ENCODE results near the gene NTS. TPM values are rescaled to one million over a fixed set of nuclear protein-coding genes. Genes with fewer than 3 reads are reported as not detected.

NTS gene
- not detected in 3 replicates for total RNA-seq
- long read RNA-seq, result 0 reads

GRCh38 chr12:85874031-85874461 is at the start of gene NTS:
TSS of gene NTS (plus strand) at chr12:85874295. CDS start at chr12:85874404, 109 bp downstream.
- H3K9me3 Mint-ChIP-seq (ENCODE audit: low read depth), result no peaks in the 10 kb centered on the region
- no peak for DNase-seq (ENCODE audit: low spot score)
- no peak for TF ChIP-seq CTCF (IDR thresholded peaks at IDR 0.05)
- H3K36me3 Mint-ChIP-seq (ENCODE audit: low read depth), result no peaks in the 10 kb centered on the region
- no peak within 1 kb of the TSS for H3K4me3 Mint-ChIP-seq (ENCODE audit: unreplicated experiment)
- H3K4me1 Mint-ChIP-seq (ENCODE audit: low read depth), result no peaks in the 10 kb centered on the region
- H3K27me3 Mint-ChIP-seq (ENCODE audit: low read depth), result peaks cover 43% of the 10 kb centered on the region
- no peak within 1 kb of the TSS for H3K27ac Mint-ChIP-seq (ENCODE audit: unreplicated experiment)

GRCh38 chr12:85825746-85826145 is 48.3 kb upstream of the NTS start:
- TF ChIP-seq CTCF (IDR thresholded peaks at IDR 0.05), result no peak
- H3K4me3 Mint-ChIP-seq (ENCODE audit: unreplicated experiment), result no peak overlapping the region
- peaks cover 21% of the 10 kb centered on the region for H3K4me1 Mint-ChIP-seq (ENCODE audit: low read depth)
- H3K36me3 Mint-ChIP-seq (ENCODE audit: low read depth), result peaks cover 1% of the 10 kb centered on the region
- H3K27ac Mint-ChIP-seq (ENCODE audit: unreplicated experiment), result no peak overlapping the region
- H3K9me3 Mint-ChIP-seq (ENCODE audit: low read depth), result peaks cover 6% of the 10 kb centered on the region
- no peaks in the 10 kb centered on the region for H3K27me3 Mint-ChIP-seq (ENCODE audit: low read depth)
- no peak for DNase-seq (ENCODE audit: low spot score)

- Mint-ChIP-seq H3K27me3 (ENCODE audit: low read depth) (no peaks in the 10 kb centered on the region), H3K4me1 (ENCODE audit: low read depth) (peaks cover 10% of the 10 kb centered on the region), H3K4me3 (ENCODE audit: unreplicated experiment) (no peak overlapping the region), H3K27ac (ENCODE audit: unreplicated experiment) (no peak overlapping the region), H3K9me3 (ENCODE audit: low read depth) (peaks cover 3% of the 10 kb centered on the region), H3K36me3 (ENCODE audit: low read depth) (no peaks in the 10 kb centered on the region)
- DNase-seq (ENCODE audit: low spot score), result no peak
- no peak for TF ChIP-seq CTCF (IDR thresholded peaks at IDR 0.05)
These were observed 45.5 kb upstream of the NTS start for GRCh38 chr12:85828576-85828975.

- Mint-ChIP-seq H3K4me3 (ENCODE audit: unreplicated experiment) (no peak overlapping the region), H3K27ac (ENCODE audit: unreplicated experiment) (no peak overlapping the region), H3K36me3 (ENCODE audit: low read depth) (no peaks in the 10 kb centered on the region), H3K27me3 (ENCODE audit: low read depth) (no peaks in the 10 kb centered on the region), H3K9me3 (ENCODE audit: low read depth) (peaks cover 3% of the 10 kb centered on the region), H3K4me1 (ENCODE audit: low read depth) (peaks cover 9% of the 10 kb centered on the region)
- DNase-seq (ENCODE audit: low spot score), result no peak
- TF ChIP-seq CTCF (IDR thresholded peaks at IDR 0.05), result no peak
These were observed 44.7 kb upstream of the NTS start for GRCh38 chr12:85829391-85829790.

- no peak overlapping the region for H3K27ac Mint-ChIP-seq (ENCODE audit: unreplicated experiment)
- H3K27me3 Mint-ChIP-seq (ENCODE audit: low read depth), result no peaks in the 10 kb centered on the region
- peaks cover 23% of the 10 kb centered on the region for H3K4me1 Mint-ChIP-seq (ENCODE audit: low read depth)
- DNase-seq (ENCODE audit: low spot score), result no peak
- no peak overlapping the region for H3K4me3 Mint-ChIP-seq (ENCODE audit: unreplicated experiment)
- no peaks in the 10 kb centered on the region for H3K36me3 Mint-ChIP-seq (ENCODE audit: low read depth)
- peaks cover 3% of the 10 kb centered on the region for H3K9me3 Mint-ChIP-seq (ENCODE audit: low read depth)
- TF ChIP-seq CTCF (IDR thresholded peaks at IDR 0.05), result no peak
These were observed 42.6 kb upstream of the NTS start for GRCh38 chr12:85831327-85831990.
